ENCODE data around the gene SLC25A39.

The SLC25A39 gene

DNA sequence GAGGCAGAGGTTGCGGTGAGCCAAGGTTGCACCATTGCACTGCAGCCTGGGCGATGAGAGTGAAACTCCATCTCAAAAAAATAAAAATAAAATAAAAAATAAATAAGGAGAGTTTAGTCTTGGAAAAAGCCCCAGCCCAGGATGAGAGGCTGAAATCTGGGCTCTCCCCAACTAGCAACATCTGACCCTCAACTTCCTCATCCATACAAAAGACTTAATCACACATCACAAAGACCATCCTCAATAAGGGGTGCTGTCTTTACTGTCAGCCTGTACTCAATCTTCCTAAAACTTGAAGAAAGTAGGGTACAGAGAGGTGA is 45.3 kb downstream of the SLC25A39 start:
- DNase-seq (ENCODE audit: low spot score), result no peak

DNA sequence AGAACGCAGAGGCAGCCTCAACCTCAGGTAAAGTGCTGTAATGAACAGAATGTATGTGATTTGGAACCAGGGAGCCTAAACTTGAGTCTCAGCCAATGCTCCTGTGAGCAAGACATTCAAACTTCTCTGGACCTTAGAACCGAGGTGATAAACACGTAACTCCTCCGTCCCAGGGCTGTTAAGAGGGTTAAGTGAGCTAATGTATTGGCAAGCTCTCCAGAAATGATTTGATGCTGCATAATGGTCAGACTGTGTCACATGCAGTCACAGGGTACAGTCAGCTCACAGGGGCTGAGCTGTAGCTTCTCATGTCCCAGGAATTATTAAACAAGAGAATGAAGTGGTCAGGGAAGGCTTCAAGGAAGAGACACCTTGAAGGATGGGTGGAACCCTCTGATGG is 46.6 kb downstream of the SLC25A39 start:
- DNase-seq (ENCODE audit: low spot score), result no peak

DNA sequence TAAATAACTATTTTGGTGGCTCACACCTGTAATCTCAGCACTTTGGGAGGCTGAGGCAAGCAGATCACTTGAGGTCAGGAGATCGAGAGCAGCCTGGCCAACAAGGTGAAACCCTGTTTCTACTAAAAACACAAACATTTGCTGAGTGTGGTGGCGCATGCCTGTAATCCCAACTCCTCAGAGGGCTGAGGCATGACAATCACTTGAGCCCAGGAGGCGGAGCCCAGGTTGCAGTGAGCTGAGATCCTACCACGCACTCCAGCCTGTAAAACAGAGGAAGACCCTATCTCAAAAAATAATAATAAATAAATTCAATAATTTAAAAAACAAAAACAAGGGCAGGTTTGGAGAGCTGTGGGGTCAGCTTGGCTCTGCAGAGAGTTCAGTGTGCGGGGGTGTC is 51.0 kb downstream of the SLC25A39 start:
- DNase-seq (ENCODE audit: low spot score), result no peak

DNA sequence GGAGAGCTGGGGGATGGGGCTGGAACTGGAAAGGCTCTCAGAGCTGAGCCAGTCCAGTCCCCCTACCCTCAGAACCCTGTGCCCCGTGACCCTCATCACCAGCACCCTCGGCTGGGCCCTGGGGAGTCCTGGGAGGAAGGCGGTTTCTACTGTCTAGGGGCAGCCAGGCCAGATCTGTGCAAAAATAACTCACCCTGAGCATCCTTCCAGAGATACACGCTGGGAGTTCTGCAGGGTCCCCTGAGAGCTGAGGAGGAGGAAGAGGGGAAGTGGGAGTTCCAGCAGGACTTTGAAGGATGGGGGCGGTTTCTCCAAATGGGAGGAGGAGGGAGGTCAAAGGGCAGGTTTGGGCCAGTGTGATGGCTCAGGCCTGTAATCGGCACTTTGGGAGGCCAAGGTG is 51.7 kb downstream of the SLC25A39 start:
- DNase-seq (ENCODE audit: low spot score), result no peak

DNA sequence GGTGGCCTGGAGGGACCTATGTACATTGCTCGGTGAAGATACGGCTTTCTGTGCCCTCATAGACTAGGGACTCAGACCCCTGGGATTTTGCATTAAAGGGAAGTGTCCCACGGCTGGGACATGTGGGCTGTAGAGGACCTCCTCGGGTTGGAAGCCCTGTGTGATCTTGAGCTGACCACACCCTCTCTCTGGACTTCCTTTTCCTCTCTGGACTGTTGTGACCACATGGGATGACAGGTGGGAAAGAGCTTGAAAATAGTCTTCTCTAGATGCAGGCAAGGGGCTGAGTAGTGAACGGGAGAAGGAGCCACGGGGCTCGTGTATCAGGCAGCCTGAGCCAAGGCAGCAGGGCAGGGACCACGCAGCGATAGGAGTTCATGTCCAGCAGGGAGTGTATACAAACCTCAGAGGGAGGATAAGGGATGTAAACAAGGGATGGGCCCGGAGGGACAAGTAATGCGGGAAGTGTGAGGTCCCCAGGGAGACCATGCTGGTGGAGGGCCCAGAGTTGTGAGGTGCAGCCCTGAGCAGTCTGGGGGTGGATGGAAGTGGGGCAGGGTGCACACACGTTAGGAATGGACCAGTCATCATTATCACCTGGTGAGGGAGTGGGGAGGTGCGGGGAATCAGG is 52.2 kb downstream of the SLC25A39 start:
- no peak for DNase-seq (ENCODE audit: low spot score)

Small RNA genes lying within 50 kb of the gene (small RNA-seq; reads per million reads assigned to genes)
- gene RF00012 (0.10 to 0.84 reads per million in 2 experiments), gene RN7SL507P (0.03 to 2.0 reads per million in 2 experiments), gene RNU6-453P (0 reads per million in 2 experiments)
